Hepatocyte (in vitro differentiated cells): ENCODE results near the gene CRIM1. TPM values are rescaled to one million over a fixed set of nuclear protein-coding genes. Genes with fewer than 3 reads are reported as not detected.
A peak's percentile ranks its signal among the peaks of the same experiment; 100 is the strongest.

Experiments
- DNase-seq: peaks from one replicate; pipeline ENCODE4 v3.0.0-alpha.2; 2016; ENCODE audit warnings: low spot score
- H2AFZ ChIP-seq: fragments of 200-600 bp; sonication (generic); 2 replicates; pipeline ENCODE4 v1.6.0; 2016; ENCODE audit warnings: antibody characterized with exemption, mild to moderate bottlenecking
- H3K27ac ChIP-seq: fragments of 200-600 bp; sonication (generic); 2 replicates; pipeline ENCODE4 v1.5.1; 2016; ENCODE audit warnings: mild to moderate bottlenecking
- H3K27me3 ChIP-seq: fragments of 200-600 bp; sonication (generic); 2 replicates; pipeline ENCODE4 v1.6.1; 2016
- H3K36me3 ChIP-seq: fragments of 200-600 bp; sonication (generic); replicated peaks from 2 replicates; pipeline ENCODE4 v1.5.1; 2016; ENCODE audit warnings: low read depth; ENCODE audit not compliant: insufficient read depth
- H3K4me1 ChIP-seq: fragments of 200-600 bp; sonication (generic); 2 replicates; pipeline ENCODE4 v1.5.1; 2016; ENCODE audit warnings: mild to moderate bottlenecking, moderate library complexity; ENCODE audit not compliant: insufficient read depth
- H3K4me2 ChIP-seq: fragments of 200-600 bp; sonication (generic); 2 replicates; pipeline ENCODE4 v1.6.0; 2016
- H3K4me3 ChIP-seq: fragments of 200-600 bp; sonication (generic); 2 replicates; pipeline ENCODE4 v1.5.1; 2016; ENCODE audit warnings: mild to moderate bottlenecking
- H3K79me2 ChIP-seq: fragments of 200-600 bp; sonication (generic); 2 replicates; pipeline ENCODE4 v1.6.0; 2017; ENCODE audit warnings: mild to moderate bottlenecking
- H3K9me2 ChIP-seq: fragments of 200-600 bp; sonication (generic); replicated peaks from 2 replicates; pipeline ENCODE4 v1.6.0; 2017; ENCODE audit warnings: mild to moderate bottlenecking; ENCODE audit not compliant: insufficient read depth
- H3K9me3 ChIP-seq: fragments of 200-600 bp; sonication (generic); 2 replicates; pipeline ENCODE4 v1.5.1; 2016; ENCODE audit warnings: low read depth, mild to moderate bottlenecking
- H4K20me1 ChIP-seq: fragments of 200-600 bp; sonication (generic); 2 replicates; pipeline ENCODE4 v1.6.0; 2016; ENCODE audit warnings: mild to moderate bottlenecking; ENCODE audit not compliant: insufficient read depth, poor library complexity, severe bottlenecking
- EZH2 ChIP-seq: fragments of 200-600 bp; sonication (generic); IDR thresholded peaks from 2 replicates; pipeline ENCODE4 v1.6.1; 2016; ENCODE audit warnings: antibody characterized with exemption, mild to moderate bottlenecking, borderline replicate concordance
- EZH2phosphoT487 ChIP-seq: fragments of 200-600 bp; sonication (generic); IDR thresholded peaks from one replicate; pipeline ENCODE4 v1.6.1; 2018; ENCODE audit warnings: antibody characterized with exemption, mild to moderate bottlenecking, low read depth, moderate library complexity; ENCODE audit not compliant: unreplicated experiment, severe bottlenecking
- WGBS: methylation state at CpG from one replicate; pipeline ENCODE4 v1.1.6; 2016; ENCODE audit warnings: low lambda C conversion rate; ENCODE audit errors: missing lambda C conversion rate; 5-methylcytosine and 5-hydroxymethylcytosine counted together
- polyA plus RNA-seq: library from polyadenylated mRNA; unstranded; fragments of >200 nt; fragmentation: Nextera tagmentation; extraction: Ambion mirVana; gene quantifications from 2 replicates; pipeline ENCODE4 v1.2.1, GENCODE V29; 2016
- total RNA-seq: library from RNA; depleted of rRNA; stranded (reverse); fragments of >200 nt; gene quantifications from 2 replicates; pipeline ENCODE4 v1.2.3, GENCODE V29; 2014
- TF ChIP-seq, protein P1 (sequence below): fragments of 200-600 bp; sonication (generic); IDR thresholded peaks from 2 replicates; pipeline ENCODE4 v1.5.1; 2016; ENCODE audit warnings: antibody characterized with exemption, mild to moderate bottlenecking; ENCODE audit not compliant: poor library complexity

Gene CRIM1
- total and polyA plus RNA-seq, 2 experiments from 2014 or later = 23.0 to 40.8 TPM

DNA sequence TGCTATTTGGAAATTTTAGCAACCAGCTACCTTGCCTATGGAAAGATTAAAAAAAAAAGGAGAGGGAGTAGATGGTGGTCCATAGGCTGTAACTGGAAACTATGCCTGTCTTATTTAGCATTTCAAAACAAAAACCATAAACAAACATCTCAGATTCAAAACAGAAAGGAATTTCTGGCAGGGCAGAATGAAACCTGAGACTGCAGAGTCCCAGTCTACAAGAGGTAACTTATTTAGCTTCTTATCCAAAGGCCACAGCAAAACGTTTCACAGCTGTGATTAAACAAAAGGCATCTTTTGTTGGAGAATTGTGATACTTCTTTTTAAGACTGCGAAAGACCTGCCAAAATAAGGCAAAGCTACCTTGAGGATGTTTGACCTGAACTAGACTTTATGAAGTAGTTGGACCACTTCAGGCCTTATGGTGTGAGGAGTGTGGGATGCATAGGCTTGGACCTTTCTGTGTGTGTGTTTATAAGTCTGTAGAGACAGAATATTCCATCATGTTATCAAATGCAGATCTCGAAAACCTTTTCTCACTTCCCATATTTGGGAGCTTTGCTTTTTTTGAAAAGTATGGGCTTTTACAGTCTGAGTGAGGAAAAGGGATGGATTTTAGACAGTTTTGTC lies 11.0 kb downstream of the CRIM1 start:
- peaks cover 34% of the 10 kb centered on the region for H3K4me1 ChIP-seq
- H3K4me3 ChIP-seq = no peak overlapping the region
- H4K20me1 ChIP-seq = peaks cover 46% of the 10 kb centered on the region
- WGBS = 59% methylated on average over 3 of the region's 3 CpGs
- H3K27ac ChIP-seq = peak overlapping the region; percentile 56
- peaks cover 98% of the 10 kb centered on the region for H3K79me2 ChIP-seq
- no peaks in the 10 kb centered on the region for H3K27me3 ChIP-seq
- H3K4me2 ChIP-seq = no peak overlapping the region
- DNase-seq = no peak
- no peaks in the 10 kb centered on the region for H3K9me2 ChIP-seq
- no peak overlapping the region for H2AFZ ChIP-seq
- H3K36me3 ChIP-seq = no peaks in the 10 kb centered on the region
- TF ChIP-seq EZH2 = no peak
- TF ChIP-seq EZH2phosphoT487 = no peak
- TF ChIP-seq, protein P1, sequence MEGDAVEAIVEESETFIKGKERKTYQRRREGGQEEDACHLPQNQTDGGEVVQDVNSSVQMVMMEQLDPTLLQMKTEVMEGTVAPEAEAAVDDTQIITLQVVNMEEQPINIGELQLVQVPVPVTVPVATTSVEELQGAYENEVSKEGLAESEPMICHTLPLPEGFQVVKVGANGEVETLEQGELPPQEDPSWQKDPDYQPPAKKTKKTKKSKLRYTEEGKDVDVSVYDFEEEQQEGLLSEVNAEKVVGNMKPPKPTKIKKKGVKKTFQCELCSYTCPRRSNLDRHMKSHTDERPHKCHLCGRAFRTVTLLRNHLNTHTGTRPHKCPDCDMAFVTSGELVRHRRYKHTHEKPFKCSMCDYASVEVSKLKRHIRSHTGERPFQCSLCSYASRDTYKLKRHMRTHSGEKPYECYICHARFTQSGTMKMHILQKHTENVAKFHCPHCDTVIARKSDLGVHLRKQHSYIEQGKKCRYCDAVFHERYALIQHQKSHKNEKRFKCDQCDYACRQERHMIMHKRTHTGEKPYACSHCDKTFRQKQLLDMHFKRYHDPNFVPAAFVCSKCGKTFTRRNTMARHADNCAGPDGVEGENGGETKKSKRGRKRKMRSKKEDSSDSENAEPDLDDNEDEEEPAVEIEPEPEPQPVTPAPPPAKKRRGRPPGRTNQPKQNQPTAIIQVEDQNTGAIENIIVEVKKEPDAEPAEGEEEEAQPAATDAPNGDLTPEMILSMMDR = no peak
- no peaks in the 10 kb centered on the region for H3K9me3 ChIP-seq

DNA sequence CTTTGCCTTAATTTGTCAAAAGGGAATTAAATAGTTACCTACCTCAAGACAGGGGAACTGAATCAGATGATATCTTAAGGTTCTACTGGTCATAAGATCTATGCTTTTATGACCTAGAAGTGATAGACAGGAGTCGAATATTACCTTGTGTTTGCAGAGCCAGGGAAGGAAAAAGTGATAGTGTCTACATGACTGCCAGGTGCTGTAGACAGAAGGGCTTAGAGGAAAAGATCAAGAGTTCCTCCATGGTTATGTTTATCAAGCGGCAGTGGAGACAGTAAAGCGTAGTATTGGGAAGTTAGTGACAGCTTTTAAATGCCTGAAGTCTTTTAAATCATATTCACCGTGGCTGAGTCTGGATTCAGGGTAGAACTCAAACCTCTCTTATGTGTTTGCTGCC lies 11.9 kb downstream of the CRIM1 start:
- H3K36me3 ChIP-seq = no peaks in the 10 kb centered on the region
- peaks cover 34% of the 10 kb centered on the region for H3K4me1 ChIP-seq
- DNase-seq = no peak
- H3K79me2 ChIP-seq = peaks cover 98% of the 10 kb centered on the region
- H4K20me1 ChIP-seq = peaks cover 38% of the 10 kb centered on the region
- WGBS = 33% methylated on average over 4 of the region's 4 CpGs
- peak; percentile 89 for TF ChIP-seq EZH2phosphoT487
- TF ChIP-seq EZH2 = no peak
- H3K27me3 ChIP-seq = no peaks in the 10 kb centered on the region
- H3K4me3 ChIP-seq = no peak overlapping the region
- no peaks in the 10 kb centered on the region for H3K9me3 ChIP-seq
- H3K27ac ChIP-seq = peak overlapping the region; percentile 56
- no peaks in the 10 kb centered on the region for H3K9me2 ChIP-seq
- peak overlapping the region; percentile 56 for H3K4me2 ChIP-seq
- H2AFZ ChIP-seq = no peak overlapping the region

GRCh38 chr2:36367895-36368353 lies 12.3 kb downstream of the CRIM1 start:
- Histone ChIP-seq H3K4me3 (no peak overlapping the region), H2AFZ (no peak overlapping the region), H3K27ac (peak overlapping the region; percentile 56), H3K4me1 (peaks cover 34% of the 10 kb centered on the region), H3K9me2 (no peaks in the 10 kb centered on the region), H3K9me3 (no peaks in the 10 kb centered on the region), H3K79me2 (peaks cover 98% of the 10 kb centered on the region), H4K20me1 (peaks cover 34% of the 10 kb centered on the region), H3K36me3 (no peaks in the 10 kb centered on the region), H3K4me2 (peak overlapping the region; percentile 56), H3K27me3 (no peaks in the 10 kb centered on the region)
- 52% methylated on average over 5 of the region's 5 CpGs for WGBS
- TF ChIP-seq, protein P1 = no peak
- TF ChIP-seq EZH2 = no peak
- no peak for TF ChIP-seq EZH2phosphoT487
- no peak for DNase-seq

DNA sequence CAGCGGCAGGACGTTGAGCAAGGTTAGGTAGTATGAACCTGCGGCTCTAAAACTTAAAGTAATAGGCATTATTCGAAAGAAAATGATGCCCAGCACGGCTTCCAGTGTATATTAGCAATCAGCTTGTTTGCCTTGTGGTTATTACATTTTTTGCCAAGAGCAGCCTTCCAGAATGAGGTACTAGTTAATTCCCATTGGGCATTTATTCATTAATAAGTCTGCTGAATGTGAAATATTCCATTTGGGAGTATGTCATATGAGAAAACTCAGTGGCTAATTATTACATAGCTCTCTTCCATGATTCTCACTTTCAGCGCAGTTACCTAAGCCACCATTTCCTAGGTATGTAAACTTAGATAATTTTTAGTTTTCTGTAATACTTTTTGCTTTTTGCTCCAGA lies 12.9 kb downstream of the CRIM1 start:
- peaks cover 39% of the 10 kb centered on the region for H3K4me1 ChIP-seq

More for the DNA sequence above, 12.9 kb downstream of the CRIM1 start:
- no peak overlapping the region for H3K4me3 ChIP-seq
- no peaks in the 10 kb centered on the region for H3K36me3 ChIP-seq
- WGBS = 88% methylated on average over 6 of the region's 6 CpGs
- no peak for DNase-seq
- H3K27ac ChIP-seq = peak overlapping the region; percentile 56
- H4K20me1 ChIP-seq = peaks cover 37% of the 10 kb centered on the region
- H2AFZ ChIP-seq = no peak overlapping the region
- H3K4me2 ChIP-seq = peak overlapping the region; percentile 56
- H3K9me3 ChIP-seq = no peaks in the 10 kb centered on the region
- H3K9me2 ChIP-seq = no peaks in the 10 kb centered on the region
- peaks cover 98% of the 10 kb centered on the region for H3K79me2 ChIP-seq
- no peaks in the 10 kb centered on the region for H3K27me3 ChIP-seq
- TF ChIP-seq EZH2 (no peak), EZH2phosphoT487 (no peak)
- TF ChIP-seq, protein P1 = no peak
